ENCODE data around the gene SPEF1.

SPEF1 gene

GRCh38 chr20:3744806-3745685 lies 36.2 kb downstream of the SPEF1 start:
- H3K27ac Mint-ChIP-seq, result no peak overlapping the region
- no peaks in the 10 kb centered on the region for H3K36me3 Mint-ChIP-seq (ENCODE audit: low read depth)
- H3K9me3 Mint-ChIP-seq, result no peaks in the 10 kb centered on the region
- DNase-seq, result peak; percentile 79
- H3K4me1 Mint-ChIP-seq (ENCODE audit: low read depth), result peaks cover 10% of the 10 kb centered on the region
- peak overlapping the region; percentile 53 for H3K4me3 Mint-ChIP-seq
- peaks cover 18% of the 10 kb centered on the region for H3K27me3 Mint-ChIP-seq

- H3K27me3 Mint-ChIP-seq, result peaks cover 18% of the 10 kb centered on the region
- no peak for DNase-seq
- H3K4me3 Mint-ChIP-seq, result no peak overlapping the region
- H3K4me1 Mint-ChIP-seq (ENCODE audit: low read depth), result peaks cover 10% of the 10 kb centered on the region
- H3K9me3 Mint-ChIP-seq, result no peaks in the 10 kb centered on the region
- no peaks in the 10 kb centered on the region for H3K36me3 Mint-ChIP-seq (ENCODE audit: low read depth)
- H3K27ac Mint-ChIP-seq, result no peak overlapping the region
These were observed 37.2 kb downstream of the SPEF1 start for GRCh38 chr20:3744037-3744436.

- Mint-ChIP-seq H3K9me3 (no peaks in the 10 kb centered on the region), H3K36me3 (ENCODE audit: low read depth) (no peaks in the 10 kb centered on the region), H3K27ac (no peak overlapping the region), H3K4me1 (ENCODE audit: low read depth) (peaks cover 10% of the 10 kb centered on the region), H3K27me3 (peaks cover 18% of the 10 kb centered on the region), H3K4me3 (no peak overlapping the region)
- no peak for DNase-seq
These were observed 38.0 kb downstream of the SPEF1 start for GRCh38 chr20:3743251-3743650.

GRCh38 chr20:3741836-3742458 lies 39.3 kb downstream of the SPEF1 start:
- no peak for DNase-seq
- Mint-ChIP-seq H3K36me3 (ENCODE audit: low read depth) (no peaks in the 10 kb centered on the region), H3K27me3 (peaks cover 18% of the 10 kb centered on the region), H3K9me3 (no peaks in the 10 kb centered on the region), H3K4me3 (no peak overlapping the region), H3K27ac (no peak overlapping the region), H3K4me1 (ENCODE audit: low read depth) (peaks cover 10% of the 10 kb centered on the region)

- DNase-seq, result no peak
- Mint-ChIP-seq H3K4me1 (ENCODE audit: low read depth) (peaks cover 10% of the 10 kb centered on the region), H3K36me3 (ENCODE audit: low read depth) (no peaks in the 10 kb centered on the region), H3K4me3 (no peak overlapping the region), H3K27me3 (peaks cover 11% of the 10 kb centered on the region), H3K9me3 (no peaks in the 10 kb centered on the region), H3K27ac (no peak overlapping the region)
These were observed 40.5 kb downstream of the SPEF1 start for GRCh38 chr20:3740615-3741301.

GRCh38 chr20:3739926-3740451 lies 41.3 kb downstream of the SPEF1 start:
- no peaks in the 10 kb centered on the region for H3K9me3 Mint-ChIP-seq

GRCh38 chr20:3739054-3739925 lies 42.0 kb downstream of the SPEF1 start:
- Mint-ChIP-seq H3K4me1 (ENCODE audit: low read depth) (peaks cover 2% of the 10 kb centered on the region), H3K36me3 (ENCODE audit: low read depth) (no peaks in the 10 kb centered on the region), H3K4me3 (no peak overlapping the region), H3K9me3 (no peaks in the 10 kb centered on the region), H3K27ac (no peak overlapping the region), H3K27me3 (peaks cover 2% of the 10 kb centered on the region)
- DNase-seq, result no peak

More at GRCh38 chr20:3739926-3740451, 41.3 kb downstream of the SPEF1 start:
- no peaks in the 10 kb centered on the region for H3K36me3 Mint-ChIP-seq (ENCODE audit: low read depth)
- H3K4me1 Mint-ChIP-seq (ENCODE audit: low read depth), result peaks cover 6% of the 10 kb centered on the region
- no peak overlapping the region for H3K4me3 Mint-ChIP-seq
- no peak overlapping the region for H3K27ac Mint-ChIP-seq
- DNase-seq, result no peak
- peaks cover 8% of the 10 kb centered on the region for H3K27me3 Mint-ChIP-seq

GRCh38 chr20:3738111-3739053 lies 42.9 kb downstream of the SPEF1 start:
- no peaks in the 10 kb centered on the region for H3K36me3 Mint-ChIP-seq (ENCODE audit: low read depth)
- H3K27me3 Mint-ChIP-seq, result peaks cover 5% of the 10 kb centered on the region
- DNase-seq, result no peak
- H3K9me3 Mint-ChIP-seq, result no peaks in the 10 kb centered on the region
- no peak overlapping the region for H3K27ac Mint-ChIP-seq
- H3K4me3 Mint-ChIP-seq, result no peak overlapping the region
- H3K4me1 Mint-ChIP-seq (ENCODE audit: low read depth), result no peaks in the 10 kb centered on the region

GRCh38 chr20:3735768-3736167 lies 45.5 kb downstream of the SPEF1 start:
- Mint-ChIP-seq H3K27ac (no peak overlapping the region), H3K4me1 (ENCODE audit: low read depth) (no peaks in the 10 kb centered on the region), H3K27me3 (peaks cover 26% of the 10 kb centered on the region), H3K36me3 (ENCODE audit: low read depth) (no peaks in the 10 kb centered on the region), H3K9me3 (no peaks in the 10 kb centered on the region), H3K4me3 (no peak overlapping the region)
- DNase-seq, result no peak

GRCh38 chr20:3734111-3734843 lies 47.0 kb downstream of the SPEF1 start:
- no peak overlapping the region for H3K4me3 Mint-ChIP-seq
- no peaks in the 10 kb centered on the region for H3K4me1 Mint-ChIP-seq (ENCODE audit: low read depth)
- H3K27me3 Mint-ChIP-seq, result peaks cover 38% of the 10 kb centered on the region
- no peak for DNase-seq
- H3K27ac Mint-ChIP-seq, result no peak overlapping the region
- no peaks in the 10 kb centered on the region for H3K36me3 Mint-ChIP-seq (ENCODE audit: low read depth)
- H3K9me3 Mint-ChIP-seq, result no peaks in the 10 kb centered on the region

- H3K36me3 Mint-ChIP-seq (ENCODE audit: low read depth), result no peaks in the 10 kb centered on the region
- no peaks in the 10 kb centered on the region for H3K4me1 Mint-ChIP-seq (ENCODE audit: low read depth)
- H3K4me3 Mint-ChIP-seq, result no peak overlapping the region
- no peak for DNase-seq
- H3K9me3 Mint-ChIP-seq, result no peaks in the 10 kb centered on the region
- H3K27me3 Mint-ChIP-seq, result peaks cover 42% of the 10 kb centered on the region
- no peak overlapping the region for H3K27ac Mint-ChIP-seq
These were observed 47.9 kb downstream of the SPEF1 start for GRCh38 chr20:3733119-3733995.

Data from activated T-cell treated with anti-CD3 and anti-CD28 coated beads, Interleukin-2, amount 50 U/mL, for 24 hours (primary cell).